Endothelial cell of umbilical vein (primary cell): ENCODE measurements around the gene ARMC5. TPM values are rescaled to one million over a fixed set of nuclear protein-coding genes. Genes with fewer than 3 reads are reported as not detected.

ENCODE experiments used
- BruUV-seq: library from RNA; stranded (reverse); fragments of 400-500 nt; replicated peaks from 2 replicates; lab custom pipeline; 2021; lab: Mats Ljungman, UMichigan
- CTCF ChIA-PET: fragments of 300-600, 350-600 bp; sonication (Branson Sonifier 250); formaldehyde crosslinking; loops from one replicate; lab custom pipeline; 2021; ENCODE audit warnings: antibody characterized with exemption, inconsistent platforms; lab: Charles Lee
- POLR2A ChIA-PET: fragments of 300-600, 350-600 bp; sonication (Branson Sonifier 250); formaldehyde crosslinking; loops from one replicate; lab custom pipeline; 2021; ENCODE audit warnings: antibody characterized with exemption, inconsistent platforms; lab: Charles Lee
- DNase-seq: peaks from one replicate; pipeline ENCODE4 v3.0.0-alpha.2; 2011; ENCODE audit warnings: low read depth, low spot score
- FAIRE-seq: peaks from 2 replicates; lab custom pipeline; 2011; peaks lifted over from hg19 to GRCh38; lab: Jason Lieb, UNC
- H2AFZ ChIP-seq: 2 replicates; pipeline ENCODE4 v1.6.0; 2012; ENCODE audit warnings: low read depth, low read length, control low read depth, inconsistent platforms
- H3K27ac ChIP-seq: 2 replicates; pipeline ENCODE4 v1.5.1; 2011; ENCODE audit warnings: low read depth, mild to moderate bottlenecking, control low read depth, low read length, moderate library complexity; ENCODE audit not compliant: insufficient read depth
- H3K27me3 ChIP-seq, 2 experiments: 2 replicates each; pipeline versions ENCODE4 v1.6.0 to v1.6.1; 2011; ENCODE audit warnings: low read length in 2 of 2, mixed read lengths in 1 of 2; ENCODE audit not compliant: control insufficient read depth in 2 of 2, insufficient read depth in 2 of 2
- H3K36me3 ChIP-seq, 2 experiments: 2 replicates in 1 of 2; 3 replicates in 1 of 2; pipeline ENCODE4 v1.5.1; 2011; ENCODE audit warnings: low read length in 2 of 2, mild to moderate bottlenecking in 1 of 2, moderate library complexity in 1 of 2; ENCODE audit not compliant: control insufficient read depth in 2 of 2, insufficient read depth in 2 of 2; ENCODE audit errors: extremely low read depth in 1 of 2
- H3K4me1 ChIP-seq: 3 replicates; pipeline ENCODE4 v1.5.1; 2011; ENCODE audit warnings: mild to moderate bottlenecking, low read length; ENCODE audit not compliant: control insufficient read depth, insufficient read depth; ENCODE audit errors: extremely low read depth
- H3K4me2 ChIP-seq: 2 replicates; pipeline ENCODE4 v1.6.1; 2011; ENCODE audit warnings: low read length, control low read depth, mixed read lengths; ENCODE audit not compliant: insufficient read depth
- H3K4me3 ChIP-seq, 3 experiments: fragments of 200-600 bp in 1 of 3; sonication (generic), shearing (Covaris generic) in 1 of 3; replicated peaks in 1 of 3; 2 replicates each; pipeline ENCODE4 v1.5.1; 2011 to 2016; ENCODE audit warnings: control low read depth in 3 of 3, low read length in 3 of 3, mild to moderate bottlenecking in 2 of 3, inconsistent platforms in 1 of 3, low read depth in 1 of 3, moderate library complexity in 1 of 3; ENCODE audit not compliant: insufficient read depth in 1 of 3
- H3K79me2 ChIP-seq: 2 replicates; pipeline ENCODE4 v1.6.0; 2012; ENCODE audit warnings: low read length, inconsistent platforms; ENCODE audit not compliant: control insufficient read depth, insufficient read depth
- H3K9ac ChIP-seq: replicated peaks from 2 replicates; pipeline ENCODE3; 2011; ENCODE audit warnings: low read length, control low read depth; ENCODE audit not compliant: insufficient read depth; ENCODE audit errors: extremely low read depth
- H3K9me1 ChIP-seq: replicated peaks from 3 replicates; pipeline ENCODE4 v1.6.0; 2011; ENCODE audit warnings: mild to moderate bottlenecking, low read length; ENCODE audit not compliant: control insufficient read depth, insufficient read depth; ENCODE audit errors: extremely low read depth
- H3K9me3 ChIP-seq: replicated peaks from 2 replicates; pipeline ENCODE4 v1.5.1; 2012; ENCODE audit warnings: low read length, inconsistent platforms; ENCODE audit not compliant: control insufficient read depth, insufficient read depth
- H4K20me1 ChIP-seq: replicated peaks from 2 replicates; pipeline ENCODE3; 2011; ENCODE audit warnings: mild to moderate bottlenecking, low read length; ENCODE audit not compliant: control insufficient read depth, insufficient read depth; ENCODE audit errors: extremely low read depth
- EZH2 ChIP-seq: IDR thresholded peaks from 2 replicates; pipeline ENCODE4 v1.6.1; 2012; ENCODE audit warnings: borderline replicate concordance, low read depth, mild to moderate bottlenecking, moderate library complexity, low read length, inconsistent platforms; ENCODE audit not compliant: severe bottlenecking
- GATA2 ChIP-seq: IDR thresholded peaks from 2 replicates; pipeline ENCODE4 v1.7.0; 2011; ENCODE audit warnings: low read depth, mild to moderate bottlenecking, moderate library complexity, mixed read lengths, low read length; ENCODE audit not compliant: insufficient read length, insufficient read depth
- MAX ChIP-seq: IDR thresholded peaks from 2 replicates; pipeline ENCODE4 v1.6.1; 2011; ENCODE audit not compliant: insufficient read depth, insufficient read length
- POLR2A ChIP-seq: IDR thresholded peaks from 2 replicates; pipeline ENCODE4 v1.6.1; 2012; ENCODE audit warnings: low read depth, mild to moderate bottlenecking, control low read depth, low read length
- POLR2AphosphoS5 ChIP-seq: IDR thresholded peaks from 2 replicates; pipeline ENCODE4 v1.6.1; 2012; ENCODE audit warnings: low read depth, mild to moderate bottlenecking, control low read depth, low read length, moderate library complexity; ENCODE audit not compliant: insufficient read depth
- dilution Hi-C: fragments of 300-500 bp; cut with MboI; formaldehyde crosslinking; loops from one replicate; pipeline ENCODE4 v1.15.0; 2019; ENCODE audit warnings: low sequenced_read_pairs; ENCODE audit not compliant: extremely low pct_ligation_motif_present
- intact Hi-C: fragments of 100-400 bp; cut with micrococcal nuclease; formaldehyde crosslinking; loops from one replicate; pipeline ENCODE4 v1.10.0; 2022
- polyA plus RNA-seq, 4 experiments: library from polyadenylated mRNA; depleted of rRNA in 3 of 4; stranded (reverse) in 3 of 4; unstranded in 1 of 4; fragments of >200 nt; gene quantifications; 2 replicates each; pipeline versions ENCODE4 v1.2.1 to v1.2.3, GENCODE V29; 2011 to 2012; ENCODE audit warnings: missing spikeins in 1 of 4
- total RNA-seq: library from RNA; stranded (reverse); gene quantifications from 2 replicates; pipeline ENCODE4 v1.2.3, GENCODE V29; 2021

The ARMC5 gene
- total and polyA plus RNA-seq, 2 donors (not counting 3 experiments of a cell fraction or from before 2014, with no cell fraction given), result 17.3 to 18.8 TPM

GRCh38 chr16:31487720-31488467, 28.6 kb downstream of the ARMC5 start:
- ChIA-PET CTCF (interaction anchor here (1.0 to 2.6 kb wide), 6 partner anchors 10 to 381 kb away, joined by 3 to 10 read pairs (median 4); no protein-coding TSS in a partner anchor), POLR2A (no interaction called here)
- Histone ChIP-seq H3K36me3 (peaks cover 3% of the 10 kb centered on the region in 2 experiments), H3K4me2 (peak overlapping the region; percentile 20), H3K79me2 (no peaks in the 10 kb centered on the region), H3K9me1 (no peaks in the 10 kb centered on the region), H3K27me3 (peaks cover 3 to 24% of the 10 kb centered on the region in 2 experiments), H4K20me1 (no peaks in the 10 kb centered on the region), H3K4me3 (peak overlapping the region in 1 of 3 experiments; percentile 35), H3K27ac (no peak overlapping the region), H3K9me3 (no peaks in the 10 kb centered on the region), H3K4me1 (peaks cover 11% of the 10 kb centered on the region), H3K9ac (no peak overlapping the region), H2AFZ (peak overlapping the region; percentile 66)
- DNase-seq (peak; percentile 21), FAIRE-seq (no peak)
- BruUV-seq, result no TSS peak
- TF ChIP-seq GATA2 (no peak), POLR2A (no peak), POLR2AphosphoS5 (peak; percentile 21), EZH2 (no peak)
- dilution Hi-C loops, result no loop called here
- intact Hi-C loops, result no loop called here

DNA sequence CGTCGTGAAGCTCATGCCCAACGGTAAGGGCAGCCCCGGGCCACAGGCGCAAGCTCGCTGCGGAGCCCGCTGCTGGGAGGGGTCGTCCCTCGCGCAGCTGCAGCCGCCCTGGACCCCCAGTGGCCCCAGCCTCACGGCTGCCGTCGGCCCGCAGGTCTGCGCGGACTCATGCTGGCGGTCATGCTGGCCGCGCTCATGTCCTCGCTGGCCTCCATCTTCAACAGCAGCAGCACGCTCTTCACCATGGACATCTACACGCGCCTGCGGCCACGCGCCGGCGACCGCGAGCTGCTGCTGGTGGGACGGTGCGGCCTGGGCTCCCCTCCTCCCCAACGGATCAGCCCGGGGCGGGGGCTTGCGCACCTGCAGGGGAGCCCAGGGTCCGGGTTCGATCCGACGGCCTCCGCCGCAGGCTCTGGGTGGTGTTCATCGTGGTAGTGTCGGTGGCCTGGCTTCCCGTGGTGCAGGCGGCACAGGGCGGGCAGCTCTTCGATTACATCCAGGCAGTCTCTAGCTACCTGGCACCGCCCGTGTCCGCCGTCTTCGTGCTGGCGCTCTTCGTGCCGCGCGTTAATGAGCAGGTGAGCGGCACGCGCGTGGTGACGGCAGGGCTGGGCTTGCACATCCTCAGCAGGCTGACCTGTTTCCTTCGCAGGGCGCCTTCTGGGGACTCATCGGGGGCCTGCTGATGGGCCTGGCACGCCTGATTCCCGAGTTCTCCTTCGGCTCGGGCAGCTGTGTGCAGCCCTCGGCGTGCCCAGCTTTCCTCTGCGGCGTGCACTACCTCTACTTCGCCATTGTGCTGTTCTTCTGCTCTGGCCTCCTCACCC, 29.4 kb downstream of the ARMC5 start:
- no peak for FAIRE-seq
- CTCF ChIA-PET, result interaction anchor here (1.0 to 2.6 kb wide), 5 partner anchors 10 to 380 kb away, joined by 3 to 10 read pairs (median 4); no protein-coding TSS in a partner anchor

More for the DNA sequence above, 29.4 kb downstream of the ARMC5 start:
- dilution Hi-C loops, result no loop called here
- Histone ChIP-seq H3K79me2 (no peaks in the 10 kb centered on the region), H3K9ac (no peak overlapping the region), H3K4me2 (peak overlapping the region; percentile 9), H3K4me3 (peak overlapping the region in 1 of 3 experiments; percentile 5), H3K4me1 (peaks cover 11% of the 10 kb centered on the region), H3K27ac (no peak overlapping the region), H3K9me3 (no peaks in the 10 kb centered on the region), H2AFZ (peak overlapping the region; percentile 1), H3K27me3 (peaks cover 3 to 24% of the 10 kb centered on the region in 2 experiments), H4K20me1 (no peaks in the 10 kb centered on the region), H3K36me3 (peaks cover 6 to 10% of the 10 kb centered on the region in 2 experiments), H3K9me1 (no peaks in the 10 kb centered on the region)
- no peak for TF ChIP-seq POLR2AphosphoS5
- peak; percentile 56 for TF ChIP-seq EZH2
- TF ChIP-seq MAX, result no peak
- DNase-seq, result peak; percentile 14
- no TSS peak for BruUV-seq
- POLR2A ChIA-PET, result no interaction called here
- intact Hi-C loops, result no loop called here
